HUES64 (cell line): ENCODE results near the gene GNG4.
"Not testable (repeated sequence)": the region's sequence is repeated elsewhere in the genome, so short reads cannot be mapped to it uniquely, and the experiment has no call there.

Experiments used
- H3K27ac ChIP-seq: 2 replicates; pipeline ENCODE4 v1.7.0; 2013; ENCODE audit warnings: low read depth, low read length, inconsistent platforms
- H3K27me3 ChIP-seq: 2 replicates; pipeline ENCODE4 v1.6.1; 2013; ENCODE audit warnings: mild to moderate bottlenecking, low read length; ENCODE audit not compliant: insufficient read depth
- H3K36me3 ChIP-seq: 2 replicates; pipeline ENCODE4 v1.6.1; 2013; ENCODE audit warnings: mild to moderate bottlenecking, low read length; ENCODE audit not compliant: insufficient read depth
- H3K4me1 ChIP-seq: 2 replicates; pipeline ENCODE4 v1.6.1; 2013; ENCODE audit warnings: mild to moderate bottlenecking, low read length, moderate library complexity; ENCODE audit not compliant: insufficient read depth
- H3K4me3 ChIP-seq: 2 replicates; pipeline ENCODE4 v1.5.1; 2013; ENCODE audit warnings: mild to moderate bottlenecking, low read length, moderate library complexity
- H3K9ac ChIP-seq: 2 replicates; pipeline ENCODE4 v1.6.1; 2013; ENCODE audit warnings: mild to moderate bottlenecking, low read depth, low read length
- H3K9me3 ChIP-seq: 2 replicates; pipeline ENCODE4 v1.6.1; 2013; ENCODE audit warnings: low read depth, low read length; ENCODE audit not compliant: insufficient read depth
- WGBS: fragments of 150-250, 120-280 bp; methylation state at CpG from one replicate; pipeline ENCODE4 v1.1.7; 2013; ENCODE audit warnings: missing lambda C conversion rate; 5-methylcytosine and 5-hydroxymethylcytosine counted together

Gene GNG4

GRCh38 chr1:235557495-235557894, 92.1 kb downstream of the GNG4 start:
- Histone ChIP-seq H3K9ac (no peak overlapping the region), H3K4me3 (no peak overlapping the region), H3K4me1 (no peaks in the 10 kb centered on the region; the same call in 1 of the 2 replicates), H3K27ac (no peak overlapping the region), H3K9me3 (no peaks in the 10 kb centered on the region), H3K36me3 (no peaks in the 10 kb centered on the region), H3K27me3 (no peaks in the 10 kb centered on the region)
- WGBS, result 83% methylated on average over 8 of the region's 8 CpGs

- H3K27me3 ChIP-seq, result no peaks in the 10 kb centered on the region
- H3K9ac ChIP-seq, result no peak overlapping the region
- WGBS, result 95% methylated on average over 11 of the region's 11 CpGs
- H3K4me1 ChIP-seq, result no peaks in the 10 kb centered on the region; the same call in 1 of the 2 replicates
- no peaks in the 10 kb centered on the region for H3K36me3 ChIP-seq
- no peak overlapping the region for H3K4me3 ChIP-seq
- no peak overlapping the region for H3K27ac ChIP-seq
- no peaks in the 10 kb centered on the region for H3K9me3 ChIP-seq
Measured at GRCh38 chr1:235556807-235557206, 92.8 kb downstream of the GNG4 start.

- H3K27me3 ChIP-seq, result no peaks in the 10 kb centered on the region
- H3K4me1 ChIP-seq, result no peaks in the 10 kb centered on the region; the same call in 1 of the 2 replicates
- no peak overlapping the region for H3K27ac ChIP-seq
- no peaks in the 10 kb centered on the region for H3K36me3 ChIP-seq
- H3K9me3 ChIP-seq, result no peaks in the 10 kb centered on the region
- H3K4me3 ChIP-seq, result no peak overlapping the region
- WGBS, result 92% methylated on average over 5 of the region's 5 CpGs
- H3K9ac ChIP-seq, result no peak overlapping the region
Measured at GRCh38 chr1:235553112-235553551, 96.5 kb downstream of the GNG4 start.

- H3K9ac ChIP-seq, result no peak overlapping the region
- no peaks in the 10 kb centered on the region; the same call in 1 of the 2 replicates for H3K4me1 ChIP-seq
- no peaks in the 10 kb centered on the region for H3K36me3 ChIP-seq
- H3K27me3 ChIP-seq, result no peaks in the 10 kb centered on the region
- 88% methylated on average over 10 of the region's 10 CpGs for WGBS
- H3K27ac ChIP-seq, result no peak overlapping the region
- no peak overlapping the region for H3K4me3 ChIP-seq
- H3K9me3 ChIP-seq, result no peaks in the 10 kb centered on the region
Measured at GRCh38 chr1:235552146-235552716, 97.4 kb downstream of the GNG4 start.

- Histone ChIP-seq H3K4me1 (peaks cover 5% of the 10 kb centered on the region; the same call in 1 of the 2 replicates), H3K9ac (no peak overlapping the region), H3K27me3 (no peaks in the 10 kb centered on the region), H3K36me3 (no peaks in the 10 kb centered on the region), H3K27ac (no peak overlapping the region), H3K4me3 (no peak overlapping the region), H3K9me3 (no peaks in the 10 kb centered on the region)
- WGBS, result 79% methylated on average over 12 of the region's 13 CpGs
Measured at GRCh38 chr1:235549351-235550139, 100.0 kb downstream of the GNG4 start.

GRCh38 chr1:235546369-235547155, 103.0 kb downstream of the GNG4 start:
- H3K9me3 ChIP-seq, H3K36me3 ChIP-seq, H3K4me3 ChIP-seq, H3K27me3 ChIP-seq, H3K4me1 ChIP-seq, H3K9ac ChIP-seq: not testable (repeated sequence)
- 44% methylated on average over 10 of the region's 10 CpGs for WGBS
- peak overlapping the region; percentile 39; the same call in 1 of the 2 replicates for H3K27ac ChIP-seq

- H3K9me3 ChIP-seq, result no peaks in the 10 kb centered on the region
- WGBS, result 93% methylated on average over 9 of the region's 9 CpGs
- no peak overlapping the region for H3K4me3 ChIP-seq
- peaks cover 8% of the 10 kb centered on the region; the same call in 1 of the 2 replicates for H3K4me1 ChIP-seq
- no peak overlapping the region for H3K9ac ChIP-seq
- H3K36me3 ChIP-seq, result no peaks in the 10 kb centered on the region
- no peaks in the 10 kb centered on the region for H3K27me3 ChIP-seq
- no peak overlapping the region for H3K27ac ChIP-seq
Measured at GRCh38 chr1:235545292-235545930, 104.2 kb downstream of the GNG4 start.

GRCh38 chr1:235542845-235543244, 106.7 kb downstream of the GNG4 start:
- 53% methylated on average over 7 of the region's 7 CpGs for WGBS
- not testable (repeated sequence) for H3K27me3 ChIP-seq, H3K27ac ChIP-seq, H3K36me3 ChIP-seq, H3K9me3 ChIP-seq, H3K4me1 ChIP-seq, H3K4me3 ChIP-seq, H3K9ac ChIP-seq

- WGBS, result 95% methylated on average over 8 of the region's 8 CpGs
- Histone ChIP-seq H3K27me3 (no peaks in the 10 kb centered on the region), H3K9ac (no peak overlapping the region)
Measured at GRCh38 chr1:235533476-235534168, 116.0 kb downstream of the GNG4 start.

GRCh38 chr1:235532360-235532759, 117.2 kb downstream of the GNG4 start:
- no peak overlapping the region for H3K4me3 ChIP-seq
- no peaks in the 10 kb centered on the region for H3K9me3 ChIP-seq
- no peak overlapping the region for H3K9ac ChIP-seq
- H3K36me3 ChIP-seq, result no peaks in the 10 kb centered on the region
- H3K4me1 ChIP-seq, result no peaks in the 10 kb centered on the region
- WGBS, result 52% methylated on average over 1 of the region's 2 CpGs
- H3K27me3 ChIP-seq, result no peaks in the 10 kb centered on the region
- no peak overlapping the region for H3K27ac ChIP-seq

More at GRCh38 chr1:235533476-235534168, 116.0 kb downstream of the GNG4 start:
- no peak overlapping the region for H3K27ac ChIP-seq
- no peaks in the 10 kb centered on the region for H3K9me3 ChIP-seq
- no peaks in the 10 kb centered on the region for H3K4me1 ChIP-seq
- no peaks in the 10 kb centered on the region for H3K36me3 ChIP-seq
- H3K4me3 ChIP-seq, result no peak overlapping the region
